Keratinocyte (primary cell): ENCODE measurements around the gene ABCA12. TPM values are rescaled to one million over a fixed set of nuclear protein-coding genes. Genes with fewer than 3 reads are reported as not detected.
A peak's percentile ranks its signal among the peaks of the same experiment; 100 is the strongest.

ENCODE experiments used
- DNase-seq: peaks from one replicate; pipeline ENCODE4 v3.0.0-alpha.2; 2011; ENCODE audit warnings: low read depth, missing footprints, low spot score
- FAIRE-seq: peaks from 2 replicates; lab custom pipeline; 2011; peaks lifted over from hg19 to GRCh38; lab: Jason Lieb, UNC
- H2AFZ ChIP-seq: 2 replicates; pipeline ENCODE4 v1.6.0; 2012; ENCODE audit warnings: low read length, control low read depth, inconsistent platforms; ENCODE audit not compliant: control insufficient read depth
- H3K27ac ChIP-seq: 2 replicates; pipeline ENCODE4 v1.5.1; 2011; ENCODE audit warnings: low read length; ENCODE audit not compliant: control insufficient read depth, insufficient read depth
- H3K27me3 ChIP-seq: 3 replicates; pipeline ENCODE4 v1.6.0; 2011; ENCODE audit warnings: low read length; ENCODE audit not compliant: control insufficient read depth, insufficient read depth; ENCODE audit errors: extremely low read depth
- H3K36me3 ChIP-seq, 2 experiments: 2 replicates in 1 of 2; 3 replicates in 1 of 2; pipeline ENCODE4 v1.5.1; 2011; ENCODE audit warnings: low read length in 2 of 2, mild to moderate bottlenecking in 1 of 2; ENCODE audit not compliant: control insufficient read depth in 2 of 2, insufficient read depth in 2 of 2; ENCODE audit errors: extremely low read depth in 1 of 2
- H3K4me1 ChIP-seq: 3 replicates; pipeline ENCODE4 v1.5.1; 2011; ENCODE audit warnings: low read length; ENCODE audit not compliant: control insufficient read depth, insufficient read depth; ENCODE audit errors: extremely low read depth
- H3K4me2 ChIP-seq: 3 replicates; pipeline ENCODE4 v1.6.0; 2011; ENCODE audit warnings: low read depth, low read length; ENCODE audit not compliant: control insufficient read depth, insufficient read depth; ENCODE audit errors: extremely low read depth
- H3K4me3 ChIP-seq, 3 experiments: fragments of 200-600 bp in 1 of 3; sonication (generic) in 1 of 3; 2 replicates in 2 of 3; 3 replicates in 1 of 3; pipeline ENCODE4 v1.5.1; 2011 to 2016; ENCODE audit warnings: low read length in 3 of 3, mild to moderate bottlenecking in 3 of 3, control low read depth in 2 of 3, inconsistent platforms in 1 of 3, low read depth in 1 of 3, mixed read lengths in 1 of 3, mixed run types in 1 of 3, moderate library complexity in 1 of 3; ENCODE audit not compliant: control insufficient read depth in 2 of 3, insufficient read depth in 2 of 3; ENCODE audit errors: extremely low read depth in 1 of 3
- H3K79me2 ChIP-seq: 2 replicates; pipeline ENCODE4 v1.6.0; 2012; ENCODE audit warnings: low read length; ENCODE audit not compliant: control insufficient read depth, insufficient read depth
- H3K9ac ChIP-seq: 3 replicates; pipeline ENCODE4 v1.6.0; 2011; ENCODE audit warnings: low read length; ENCODE audit not compliant: control insufficient read depth, insufficient read depth; ENCODE audit errors: extremely low read depth
- H3K9me1 ChIP-seq: 3 replicates; pipeline ENCODE4 v1.6.0; 2011; ENCODE audit warnings: low read length; ENCODE audit not compliant: control insufficient read depth, insufficient read depth; ENCODE audit errors: extremely low read depth
- H3K9me3 ChIP-seq: 2 replicates; pipeline ENCODE4 v1.5.1; 2012; ENCODE audit warnings: low read depth, low read length; ENCODE audit not compliant: control insufficient read depth
- H4K20me1 ChIP-seq: 3 replicates; pipeline ENCODE4 v1.6.0; 2011; ENCODE audit warnings: low read length; ENCODE audit not compliant: control insufficient read depth, insufficient read depth; ENCODE audit errors: extremely low read depth
- EZH2 ChIP-seq: IDR thresholded peaks from one replicate; pipeline ENCODE4 v1.6.1; 2012; ENCODE audit warnings: inconsistent platforms, mild to moderate bottlenecking, low read length, moderate library complexity
- dilution Hi-C: fragments of 300-500 bp; cut with MboI; formaldehyde crosslinking; loops from one replicate; pipeline ENCODE4 v1.7.0; 2020; ENCODE audit warnings: low sequenced_read_pairs; ENCODE audit not compliant: extremely low pct_ligation_motif_present
- polyA plus RNA-seq, 5 experiments: library from polyadenylated mRNA; depleted of rRNA in 3 of 5; stranded (reverse) in 3 of 5; stranded (forward) in 1 of 5; unstranded in 1 of 5; fragments of >200 nt; gene quantifications; 1 replicate in 1 of 5; 2 replicates in 3 of 5; 3 replicates in 1 of 5; pipeline versions ENCODE4 v1.2.1 to v1.2.3, GENCODE V29; 2011 to 2012; ENCODE audit warnings: missing spikeins in 2 of 5, low read depth in 1 of 5, low replicate concordance in 1 of 5
- TF ChIP-seq, protein P1 (sequence below), 3 experiments: IDR thresholded peaks in 1 of 3; conservative IDR thresholded peaks in 1 of 3; optimal IDR thresholded peaks in 1 of 3; 2 replicates in 2 of 3; 3 replicates in 1 of 3; pipeline versions ENCODE3 to v1.5.1; 2011; ENCODE audit warnings: low read length in 3 of 3, mild to moderate bottlenecking in 3 of 3, moderate library complexity in 2 of 3, control low read depth in 1 of 3, inconsistent platforms in 1 of 3; ENCODE audit not compliant: insufficient read depth in 2 of 3; ENCODE audit errors: extremely low read depth in 1 of 3

ABCA12 gene
- polyA plus RNA-seq, 1 donor (not counting 4 experiments of a cell fraction or from before 2014, with no cell fraction given): 10.9 TPM

GRCh38 chr2:215161301-215161829, 22.9 kb upstream of the ABCA12 start:
- Histone ChIP-seq H3K27ac (no peak overlapping the region), H2AFZ (peak overlapping the region; percentile 9), H3K27me3 (no peaks in the 10 kb centered on the region), H3K9me3 (no peaks in the 10 kb centered on the region), H3K4me1 (no peaks in the 10 kb centered on the region), H4K20me1 (no peaks in the 10 kb centered on the region), H3K9me1 (no peaks in the 10 kb centered on the region), H3K36me3 (no peaks in the 10 kb centered on the region), H3K79me2 (no peaks in the 10 kb centered on the region), H3K4me2 (no peak overlapping the region), H3K9ac (no peak overlapping the region), H3K4me3 (no peak overlapping the region)
- TF ChIP-seq, protein P1, sequence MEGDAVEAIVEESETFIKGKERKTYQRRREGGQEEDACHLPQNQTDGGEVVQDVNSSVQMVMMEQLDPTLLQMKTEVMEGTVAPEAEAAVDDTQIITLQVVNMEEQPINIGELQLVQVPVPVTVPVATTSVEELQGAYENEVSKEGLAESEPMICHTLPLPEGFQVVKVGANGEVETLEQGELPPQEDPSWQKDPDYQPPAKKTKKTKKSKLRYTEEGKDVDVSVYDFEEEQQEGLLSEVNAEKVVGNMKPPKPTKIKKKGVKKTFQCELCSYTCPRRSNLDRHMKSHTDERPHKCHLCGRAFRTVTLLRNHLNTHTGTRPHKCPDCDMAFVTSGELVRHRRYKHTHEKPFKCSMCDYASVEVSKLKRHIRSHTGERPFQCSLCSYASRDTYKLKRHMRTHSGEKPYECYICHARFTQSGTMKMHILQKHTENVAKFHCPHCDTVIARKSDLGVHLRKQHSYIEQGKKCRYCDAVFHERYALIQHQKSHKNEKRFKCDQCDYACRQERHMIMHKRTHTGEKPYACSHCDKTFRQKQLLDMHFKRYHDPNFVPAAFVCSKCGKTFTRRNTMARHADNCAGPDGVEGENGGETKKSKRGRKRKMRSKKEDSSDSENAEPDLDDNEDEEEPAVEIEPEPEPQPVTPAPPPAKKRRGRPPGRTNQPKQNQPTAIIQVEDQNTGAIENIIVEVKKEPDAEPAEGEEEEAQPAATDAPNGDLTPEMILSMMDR (optimal IDR thresholded peaks at IDR 0.05 in 1 of 3, IDR thresholded peaks at IDR 0.05 in 1 of 3, conservative IDR thresholded peaks at IDR 0.05 in 1 of 3; ENCODE audit: extremely low read depth in 1 of 3, insufficient read depth in 2 of 3, low read length in 3 of 3): no peak
- no peak for TF ChIP-seq EZH2
- dilution Hi-C loops: no loop called here
- DNase-seq (no peak), FAIRE-seq (no peak)

GRCh38 chr2:215160081-215160480, 21.7 kb upstream of the ABCA12 start:
- no peak overlapping the region for H3K4me2 ChIP-seq
- H3K36me3 ChIP-seq: no peaks in the 10 kb centered on the region
- no peak for DNase-seq
- dilution Hi-C loops: no loop called here
- no peaks in the 10 kb centered on the region for H3K27me3 ChIP-seq
- no peak overlapping the region for H3K4me3 ChIP-seq
- TF ChIP-seq, protein P1 (optimal IDR thresholded peaks at IDR 0.05 in 1 of 3, IDR thresholded peaks at IDR 0.05 in 1 of 3, conservative IDR thresholded peaks at IDR 0.05 in 1 of 3; ENCODE audit: extremely low read depth in 1 of 3, insufficient read depth in 2 of 3, low read length in 3 of 3): no peak
- TF ChIP-seq EZH2: no peak
- H2AFZ ChIP-seq: no peak overlapping the region
- H4K20me1 ChIP-seq: no peaks in the 10 kb centered on the region
- no peaks in the 10 kb centered on the region for H3K4me1 ChIP-seq
- H3K79me2 ChIP-seq: no peaks in the 10 kb centered on the region
- FAIRE-seq: no peak
- no peaks in the 10 kb centered on the region for H3K9me1 ChIP-seq
- H3K27ac ChIP-seq: no peak overlapping the region
- H3K9me3 ChIP-seq: no peaks in the 10 kb centered on the region
- H3K9ac ChIP-seq: no peak overlapping the region
